GM21619 (cell line): ENCODE measurements around the gene NELL2.

ENCODE experiments used
- ATAC-seq: cut with Tn5 transposase; IDR thresholded peaks from one replicate; pipeline ENCODE4 v1.9.1; 2021; ENCODE audit not compliant: unreplicated experiment

The NELL2 gene

DNA sequence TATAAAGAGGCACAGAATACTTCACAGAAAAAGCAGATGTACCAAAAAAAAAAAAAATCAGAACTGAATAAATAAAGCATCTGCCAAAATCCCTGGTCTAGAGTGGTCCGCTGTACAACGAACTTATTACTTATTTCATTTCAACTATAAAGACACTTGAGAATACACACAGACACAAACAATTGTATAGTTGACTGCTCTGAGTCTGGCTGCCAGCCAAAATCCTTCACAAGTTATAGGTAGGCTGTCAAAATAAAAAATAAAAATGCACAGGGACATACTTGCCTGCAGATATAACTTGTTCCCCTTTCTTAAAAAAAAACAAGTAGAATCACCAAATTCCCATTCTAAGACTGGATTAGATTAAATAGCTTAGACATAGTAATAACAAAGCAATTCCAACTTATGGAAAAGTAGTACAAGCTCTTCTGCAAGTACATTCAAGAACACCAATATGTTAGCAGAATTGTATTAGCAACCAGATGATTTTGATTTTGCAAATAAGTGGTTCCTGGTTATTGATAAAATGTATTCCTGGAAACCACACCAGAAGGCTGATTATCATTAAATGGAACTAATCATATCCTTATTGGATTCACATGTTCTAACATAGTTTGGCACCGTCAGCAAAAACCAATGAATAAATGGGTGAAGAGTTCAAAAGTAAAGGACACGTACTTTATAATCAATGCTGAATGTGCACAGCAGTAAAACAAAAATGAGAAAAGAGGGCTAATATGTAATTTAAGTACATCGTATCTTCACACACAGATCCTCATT, 248.5 kb downstream of the NELL2 start:
- ATAC-seq: no peak

DNA sequence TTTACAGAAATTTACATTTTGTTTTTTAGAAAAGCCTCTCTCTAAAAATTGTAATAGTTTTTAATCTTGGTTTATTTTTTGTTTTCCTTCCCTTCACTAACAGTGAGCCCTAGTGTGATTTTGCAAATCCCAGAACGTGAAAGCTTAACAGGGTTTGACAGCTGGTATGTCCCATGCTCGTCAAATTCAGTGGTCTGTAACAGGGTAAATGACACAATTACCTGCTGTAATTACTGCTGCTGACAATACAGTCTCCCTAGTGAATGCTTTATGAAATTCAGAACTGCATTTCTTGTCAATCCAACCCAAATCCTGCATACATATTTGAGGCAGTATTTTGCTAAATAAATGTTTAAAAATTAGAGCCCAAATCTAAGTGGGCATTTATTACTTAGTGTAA, 249.2 kb downstream of the NELL2 start:
- no peak for ATAC-seq

DNA sequence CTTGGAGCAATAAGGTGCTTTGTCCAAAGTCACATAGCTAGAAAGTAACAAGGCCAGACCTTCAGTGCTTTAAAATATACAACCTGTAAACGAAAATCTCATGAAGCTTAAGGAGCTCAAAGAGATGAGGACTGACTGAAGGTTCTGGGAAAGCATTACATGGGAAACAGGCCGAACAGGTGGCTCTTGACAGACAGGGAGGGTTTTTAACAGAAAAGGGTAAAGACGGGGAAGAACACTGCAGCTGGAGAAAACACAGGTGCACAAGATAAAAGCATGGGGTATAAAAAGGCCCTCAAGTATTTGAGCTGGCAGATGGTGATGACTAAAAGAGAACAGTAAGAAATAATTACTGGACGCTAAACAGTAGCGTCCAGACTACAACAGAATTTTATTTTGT, 257.2 kb downstream of the NELL2 start:
- ATAC-seq: no peak

DNA sequence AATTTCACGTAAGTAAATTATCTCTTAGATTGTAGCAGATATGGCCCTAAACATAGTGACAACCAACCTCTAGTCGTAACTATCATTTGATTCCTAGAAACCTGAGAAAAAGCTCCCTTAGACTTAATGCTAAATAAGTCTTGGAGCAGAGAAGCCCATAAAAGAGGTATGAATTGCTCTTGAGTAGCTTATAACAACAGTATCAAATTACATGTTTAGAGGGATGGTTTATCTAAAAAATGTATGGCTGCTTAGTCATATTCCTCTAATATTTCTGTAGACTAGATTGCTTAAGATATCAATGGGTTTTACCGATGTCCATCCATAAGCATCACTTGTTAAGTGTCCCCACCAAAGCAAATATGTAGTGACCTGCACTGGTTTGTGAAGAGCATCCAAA, 259.7 kb downstream of the NELL2 start:
- no peak for ATAC-seq

DNA sequence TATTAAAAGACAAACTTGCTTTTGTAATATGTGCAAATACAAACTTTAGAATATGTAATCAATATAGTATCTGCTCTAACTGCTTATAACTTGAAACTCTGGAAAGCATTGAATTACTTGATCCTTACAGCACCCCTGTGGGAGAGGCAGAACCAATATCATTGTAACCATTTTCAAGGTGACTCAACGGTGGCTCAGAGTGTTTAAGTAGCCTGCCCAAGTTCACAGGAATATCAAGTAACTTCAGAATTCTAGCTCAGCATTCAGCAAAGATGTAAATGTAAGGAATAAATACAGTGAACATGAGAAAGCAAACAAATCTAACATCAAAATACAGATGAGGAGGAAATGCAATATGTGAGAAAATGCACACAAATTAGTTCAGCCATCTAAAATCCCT, 264.6 kb downstream of the NELL2 start:
- ATAC-seq: no peak

GRCh38 chr12:44603701-44604100, 272.4 kb downstream of the NELL2 start:
- no peak for ATAC-seq

DNA sequence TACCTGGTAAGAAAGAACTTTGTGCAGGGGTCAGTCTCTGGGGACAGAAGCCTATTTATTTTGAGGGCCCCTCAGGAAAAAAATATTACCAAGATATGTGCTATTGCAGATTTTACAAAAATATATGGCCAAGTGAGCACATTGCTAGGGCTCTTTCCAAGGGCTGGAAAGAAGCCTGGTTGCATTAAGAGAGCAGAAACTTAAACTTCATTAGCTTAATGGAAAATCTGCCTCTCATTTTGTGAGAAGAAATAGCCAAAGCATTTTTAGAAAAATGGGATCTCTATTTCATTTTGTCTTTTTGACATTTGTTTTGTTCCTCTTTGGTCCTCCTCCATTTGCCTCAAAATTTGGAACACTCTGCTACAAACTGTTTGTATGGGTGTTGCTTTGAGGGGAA, 283.5 kb downstream of the NELL2 start:
- no peak for ATAC-seq

DNA sequence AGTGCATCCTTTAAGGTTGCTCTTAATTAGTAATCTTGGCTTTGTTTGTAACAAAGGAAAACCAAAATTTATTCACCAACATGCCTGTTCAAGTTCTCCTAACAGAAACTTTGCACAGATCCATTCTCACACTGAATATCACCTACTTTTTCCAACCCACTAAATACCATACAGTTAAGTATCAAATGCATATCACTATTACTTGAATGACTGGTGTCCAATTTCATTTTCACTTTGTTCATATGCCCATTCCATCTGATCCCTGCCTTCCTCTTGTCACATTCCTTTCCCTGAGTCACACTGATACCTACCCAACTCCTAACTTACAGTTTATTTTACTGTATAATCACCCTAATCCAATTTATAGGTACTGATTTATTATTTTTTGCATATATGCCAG, 286.4 kb downstream of the NELL2 start:
- no peak for ATAC-seq

- no peak for ATAC-seq
These were observed 287.5 kb downstream of the NELL2 start for GRCh38 chr12:44588651-44589050.

DNA sequence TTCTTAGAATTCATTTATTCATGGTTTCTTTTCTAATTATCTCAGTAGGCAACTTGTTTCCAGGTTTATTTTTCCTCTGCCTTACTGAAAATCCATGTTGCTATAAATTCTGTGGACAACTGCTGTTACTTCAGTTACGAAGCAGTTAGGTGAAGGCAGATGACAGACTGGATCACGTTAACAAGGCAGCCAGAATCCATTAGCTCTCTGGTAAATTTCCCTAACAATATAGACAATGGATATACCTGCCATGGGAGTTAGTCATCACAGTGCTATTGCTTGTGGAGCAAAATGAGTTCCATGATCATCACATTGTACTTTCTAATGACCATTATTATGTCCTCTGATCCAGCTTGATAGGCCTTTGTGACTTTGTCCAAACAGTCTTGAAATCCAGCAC, 291.5 kb downstream of the NELL2 start:
- no peak for ATAC-seq

- ATAC-seq: no peak
These were observed 293.6 kb downstream of the NELL2 start for GRCh38 chr12:44582521-44582920.

GRCh38 chr12:44581642-44582242, 294.4 kb downstream of the NELL2 start:
- ATAC-seq: no peak

- no peak for ATAC-seq
These were observed 301.5 kb downstream of the NELL2 start for GRCh38 chr12:44574586-44574985.

DNA sequence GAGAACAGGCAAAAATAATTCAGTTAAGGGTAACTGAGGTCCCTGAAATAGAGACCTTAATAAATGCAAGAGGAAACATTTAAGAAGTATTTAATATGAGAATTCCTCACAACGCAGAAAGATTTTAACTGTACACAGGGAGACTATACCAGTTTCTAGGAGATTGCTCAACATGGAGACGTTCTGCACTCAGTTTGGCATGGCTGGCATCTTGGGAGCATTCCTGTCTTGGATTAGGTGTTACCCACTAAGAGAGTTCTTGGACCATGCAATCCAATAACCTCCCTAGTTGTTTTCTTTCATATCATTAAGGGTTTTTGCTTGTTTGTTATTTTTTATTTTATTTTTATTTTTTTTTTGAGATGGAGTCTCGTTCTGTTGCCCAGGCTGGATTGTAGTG, 302.4 kb downstream of the NELL2 start:
- ATAC-seq: no peak

DNA sequence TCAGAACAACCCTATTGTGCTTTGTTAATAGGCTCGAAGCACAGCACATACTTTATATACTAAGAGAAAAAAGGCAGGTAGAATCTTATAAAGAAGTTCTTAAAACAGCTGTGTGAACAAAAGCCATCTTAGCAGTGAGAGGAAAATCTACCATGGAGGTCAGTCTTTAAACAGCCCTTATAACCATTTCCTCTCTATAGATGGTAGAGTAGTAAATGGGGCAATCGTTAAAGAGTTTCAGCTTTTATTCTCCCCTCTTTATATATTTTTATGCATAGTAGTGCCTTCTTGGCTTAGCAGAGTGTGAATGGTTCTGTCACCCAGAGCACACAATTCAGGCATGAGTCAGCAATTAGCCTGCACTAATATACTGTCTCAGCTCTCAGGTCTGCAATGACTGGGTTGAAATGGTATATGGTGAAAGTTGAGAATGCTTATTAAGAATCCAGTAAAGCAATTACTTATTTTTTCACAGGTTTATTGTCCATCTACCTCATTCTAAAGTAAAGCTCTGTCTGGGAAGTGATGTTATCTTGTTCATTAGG, 305.0 kb downstream of the NELL2 start:
- ATAC-seq: no peak

GRCh38 chr12:44570036-44570583, 306.0 kb downstream of the NELL2 start:
- ATAC-seq: no peak

GRCh38 chr12:44565163-44565562, 311.0 kb downstream of the NELL2 start:
- no peak for ATAC-seq

DNA sequence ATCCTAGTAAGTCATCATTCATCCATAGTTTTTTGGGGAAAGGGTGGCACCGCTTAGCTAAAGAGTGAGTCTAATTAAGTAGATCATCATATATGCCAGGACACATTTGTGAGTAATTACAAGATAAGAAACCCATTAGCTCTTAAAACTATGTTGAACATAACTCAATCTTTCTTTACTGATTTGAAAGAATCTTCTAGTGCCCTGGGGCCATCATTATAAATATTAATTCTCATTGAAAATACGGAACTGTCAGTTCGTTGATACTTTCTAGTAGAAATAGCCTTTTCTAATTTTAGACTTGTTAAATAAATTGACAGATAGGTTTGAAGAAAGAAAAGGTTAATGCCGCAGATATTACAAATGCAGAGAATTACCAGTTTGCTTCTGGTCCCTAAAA, 312.6 kb downstream of the NELL2 start:
- ATAC-seq: no peak

GRCh38 chr12:44558340-44559100, 317.6 kb downstream of the NELL2 start:
- no peak for ATAC-seq

DNA sequence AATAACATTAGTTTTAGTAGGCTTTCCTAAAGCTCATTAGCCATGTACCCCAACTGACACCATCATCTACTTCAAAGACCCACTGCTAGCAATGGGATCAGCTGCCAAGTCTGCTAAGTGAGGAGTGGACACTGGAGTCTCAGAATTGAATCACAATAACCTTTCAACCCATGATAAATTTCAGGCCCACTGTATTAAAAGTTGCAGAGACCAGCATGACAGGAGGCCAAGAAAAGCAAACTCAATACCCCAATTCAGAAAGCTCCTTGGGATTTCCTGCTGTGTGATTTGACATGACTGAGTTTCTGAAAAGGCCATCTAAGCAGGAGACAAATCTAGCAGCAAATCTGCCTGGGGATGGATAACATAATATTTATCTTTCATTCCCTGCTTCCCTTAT, 320.7 kb downstream of the NELL2 start:
- no peak for ATAC-seq

GRCh38 chr12:44551631-44552030, 324.5 kb downstream of the NELL2 start:
- ATAC-seq: no peak

DNA sequence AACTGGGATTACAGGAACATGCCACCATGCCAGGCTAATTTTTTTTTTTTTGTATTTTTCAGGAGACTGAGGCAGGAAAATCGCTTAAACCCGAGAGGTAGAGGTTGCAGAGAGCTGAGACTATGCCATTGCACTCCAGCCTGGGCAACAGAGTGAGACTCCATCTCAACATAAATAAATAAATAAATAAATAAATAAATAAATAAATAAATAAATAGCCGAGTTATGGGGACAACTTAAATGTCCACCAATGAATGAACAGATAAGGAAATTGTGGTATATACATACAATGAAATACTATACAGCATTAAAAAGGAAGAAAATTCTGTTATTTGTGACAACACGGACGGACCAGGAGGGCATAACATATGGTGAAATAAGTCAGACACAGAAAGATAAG, 325.7 kb downstream of the NELL2 start:
- no peak for ATAC-seq
